Central memory CD4-positive, alpha-beta T cell (primary cell): ENCODE data around the gene PLD1.
"Not testable (repeated sequence)": the region's sequence is repeated elsewhere in the genome, so short reads cannot be mapped to it uniquely, and the experiment has no call there.

Experiments used
- DNase-seq: peaks from one replicate; pipeline ENCODE4 v3.0.0; 2022

The PLD1 gene

GRCh38 chr3:171768281-171768900, 41.9 kb downstream of the PLD1 start:
- no peak for DNase-seq

GRCh38 chr3:171765511-171765887, 44.8 kb downstream of the PLD1 start:
- no peak for DNase-seq

- DNase-seq, result no peak
These were observed 46.9 kb downstream of the PLD1 start for GRCh38 chr3:171763392-171763791.

DNA sequence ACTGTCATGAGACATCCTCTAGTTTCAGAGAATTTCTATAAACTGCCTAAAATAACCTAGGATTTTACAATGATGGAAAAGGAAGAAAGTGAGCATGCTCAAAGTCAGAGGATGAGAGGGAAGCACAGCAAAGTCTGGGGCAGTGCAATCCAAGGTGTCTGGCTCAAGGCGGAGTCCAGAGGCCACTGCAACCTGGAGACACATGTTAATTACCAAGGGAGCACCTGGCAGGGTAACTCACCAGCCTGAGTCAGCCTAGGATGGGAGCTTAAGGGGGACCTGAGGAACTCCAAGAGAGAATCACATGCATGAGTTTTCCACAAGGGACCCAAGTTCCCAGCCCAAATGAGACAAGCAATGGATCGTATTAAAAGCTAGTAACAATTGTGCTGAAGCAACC, 49.8 kb downstream of the PLD1 start:
- no peak for DNase-seq

DNA sequence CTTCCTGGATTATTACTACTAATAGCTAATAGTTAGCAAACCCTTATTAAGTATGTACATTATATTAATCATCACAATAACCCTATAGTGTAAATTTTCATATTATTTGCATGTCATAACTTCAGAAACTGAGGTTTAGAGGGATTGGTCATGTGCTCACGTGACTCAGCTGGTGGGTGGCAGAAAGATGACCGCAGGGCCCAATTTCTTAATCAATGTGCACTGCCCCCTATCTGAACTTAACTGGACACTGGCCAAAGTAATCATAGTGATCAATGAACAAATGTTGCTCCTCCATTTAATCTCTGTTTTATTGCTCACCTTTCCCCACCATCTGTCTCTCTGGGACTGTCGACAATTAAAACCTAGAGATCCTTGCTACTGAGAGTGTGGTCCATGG, 52.2 kb downstream of the PLD1 start:
- DNase-seq, result no peak

DNA sequence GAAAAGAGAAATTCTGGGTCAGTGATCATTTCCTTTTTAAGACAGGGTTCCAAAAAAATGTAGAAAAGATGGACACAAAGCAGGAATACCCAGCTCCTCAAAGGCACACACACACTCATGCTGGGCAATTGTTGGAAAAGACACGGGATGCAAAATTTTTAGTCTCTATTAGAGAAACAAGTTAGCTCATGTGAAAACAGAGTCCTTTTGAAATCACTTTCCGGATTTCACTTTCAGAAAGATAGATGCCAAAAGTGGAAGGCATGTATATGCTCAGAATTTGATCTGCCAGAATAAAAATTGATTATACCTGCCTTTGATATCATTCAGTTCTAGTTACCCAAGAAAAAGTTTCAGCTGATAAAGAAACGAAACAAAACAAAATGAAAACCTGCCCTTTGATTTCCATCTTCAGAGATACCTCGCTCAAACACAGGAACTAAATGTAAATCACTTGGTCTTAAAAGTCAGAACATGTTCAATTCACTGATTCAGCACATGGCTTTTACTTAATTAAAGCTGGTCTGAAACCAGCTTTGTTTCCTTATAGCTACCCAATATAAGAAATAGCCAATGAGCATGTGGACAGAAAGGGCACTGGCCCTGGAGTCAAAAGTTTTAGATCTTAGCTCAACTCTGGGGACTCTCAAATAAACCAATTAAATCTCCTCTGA, 52.8 kb downstream of the PLD1 start:
- no peak for DNase-seq

DNA sequence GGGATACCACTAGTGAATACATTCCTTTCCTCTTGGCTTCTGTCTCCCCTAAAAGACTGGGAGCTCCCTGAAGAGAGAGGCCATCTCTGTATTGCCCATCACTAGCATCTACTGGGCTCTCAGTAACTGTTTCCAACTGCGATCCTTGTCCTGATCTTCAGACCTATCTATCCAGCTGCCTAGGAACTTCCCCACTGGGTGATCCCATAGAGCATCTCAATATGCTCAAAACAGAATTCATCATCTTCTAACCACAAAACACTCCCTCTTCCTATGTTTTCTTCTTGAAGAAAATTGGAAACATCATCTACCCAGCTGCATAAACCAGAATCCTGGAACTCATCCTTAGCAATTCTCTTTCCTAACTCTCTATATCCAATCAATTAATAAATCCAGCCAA, 54.6 kb downstream of the PLD1 start:
- no peak for DNase-seq

DNA sequence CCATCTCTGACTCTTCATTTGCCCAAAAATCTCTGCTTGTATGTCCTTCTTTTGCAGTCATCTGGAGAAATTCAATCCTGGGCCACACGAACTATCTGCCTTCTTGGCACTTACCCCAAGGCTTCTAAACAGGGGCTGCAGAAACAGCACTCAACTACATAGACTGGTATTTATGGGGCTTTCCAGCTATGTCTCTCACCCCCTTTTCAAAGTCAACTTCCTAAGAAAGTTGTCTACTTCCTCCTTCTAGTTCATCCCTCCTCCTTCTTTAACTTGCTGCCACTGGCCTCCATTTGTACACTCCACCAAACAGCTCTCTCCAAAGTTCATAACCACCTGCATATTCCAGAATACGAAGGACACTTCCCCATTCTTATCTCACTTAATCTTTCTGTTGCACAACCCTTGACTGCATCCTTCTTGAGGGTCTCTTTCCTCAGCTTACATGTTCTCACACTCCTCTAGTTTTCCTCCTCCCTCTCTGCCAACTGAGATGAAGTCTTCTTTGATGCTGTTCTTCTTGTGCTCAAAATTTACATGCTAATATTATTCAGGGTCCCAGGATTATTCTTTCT, 55.2 kb downstream of the PLD1 start:
- DNase-seq, result no peak

DNA sequence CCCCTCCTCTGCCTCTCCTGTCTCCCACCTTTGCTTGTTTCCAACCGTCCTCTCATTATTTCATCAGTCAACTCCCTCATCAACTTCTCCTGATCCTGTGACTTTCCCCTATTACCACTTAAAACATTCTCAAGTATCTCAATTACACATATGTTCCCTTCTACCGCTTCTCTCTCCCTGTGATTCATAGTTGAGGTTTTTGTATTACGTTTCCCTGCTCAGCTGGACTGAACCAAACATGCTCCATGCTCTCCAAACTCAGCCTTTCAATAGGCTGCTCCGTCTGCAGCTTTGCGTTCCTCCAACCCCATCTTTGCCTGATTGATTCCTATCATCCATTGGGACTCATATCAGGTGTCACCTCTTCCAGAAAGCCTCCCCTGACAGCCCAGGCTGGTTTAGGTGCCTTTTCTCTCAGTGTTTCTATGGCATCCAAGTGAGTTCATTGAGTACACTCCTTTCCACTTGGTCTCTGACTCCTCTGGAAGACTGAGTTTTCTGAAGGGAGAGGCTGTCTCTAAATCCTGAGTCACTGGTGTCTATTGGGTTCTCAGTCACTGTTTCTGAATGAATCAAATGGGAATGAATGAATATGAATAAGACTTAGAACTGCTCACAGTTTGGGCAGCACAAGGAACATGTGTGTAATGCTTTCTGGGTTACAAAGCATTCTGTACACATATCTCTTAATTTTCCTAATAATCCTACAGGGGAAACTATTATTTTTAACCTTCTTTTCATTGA, 56.4 kb downstream of the PLD1 start:
- DNase-seq, result no peak

GRCh38 chr3:171753025-171753472, 57.2 kb downstream of the PLD1 start:
- DNase-seq, result no peak

- no peak for DNase-seq
These were observed 58.0 kb downstream of the PLD1 start for GRCh38 chr3:171752329-171752728.

DNA sequence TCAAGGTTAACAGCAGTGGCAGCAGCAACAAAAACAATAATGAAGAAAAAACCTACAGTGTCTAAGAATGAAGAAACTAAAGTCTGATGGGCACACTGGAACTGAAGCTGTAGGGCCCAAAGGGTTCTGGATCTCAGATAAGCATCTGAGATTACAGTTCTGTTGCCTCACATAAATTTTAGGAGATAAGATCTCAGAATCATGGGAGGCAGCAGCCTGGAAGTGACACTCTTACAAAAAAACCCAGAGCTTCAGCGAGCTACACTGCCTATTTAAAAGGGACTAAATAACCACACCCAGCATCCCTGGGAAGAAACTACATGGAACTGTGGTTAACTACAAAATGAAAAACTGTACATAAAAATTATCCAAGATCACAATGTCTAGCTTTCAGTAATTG, 61.2 kb downstream of the PLD1 start:
- no peak for DNase-seq

- no peak for DNase-seq
These were observed 62.0 kb downstream of the PLD1 start for GRCh38 chr3:171748064-171748924.

- DNase-seq, result no peak
These were observed 62.9 kb downstream of the PLD1 start for GRCh38 chr3:171747223-171747920.

- DNase-seq, result not testable (repeated sequence)
These were observed 63.7 kb downstream of the PLD1 start for GRCh38 chr3:171746320-171747222.

- no peak for DNase-seq
These were observed 64.5 kb downstream of the PLD1 start for GRCh38 chr3:171745577-171746319.

GRCh38 chr3:171744158-171744741, 66.0 kb downstream of the PLD1 start:
- no peak for DNase-seq

DNA sequence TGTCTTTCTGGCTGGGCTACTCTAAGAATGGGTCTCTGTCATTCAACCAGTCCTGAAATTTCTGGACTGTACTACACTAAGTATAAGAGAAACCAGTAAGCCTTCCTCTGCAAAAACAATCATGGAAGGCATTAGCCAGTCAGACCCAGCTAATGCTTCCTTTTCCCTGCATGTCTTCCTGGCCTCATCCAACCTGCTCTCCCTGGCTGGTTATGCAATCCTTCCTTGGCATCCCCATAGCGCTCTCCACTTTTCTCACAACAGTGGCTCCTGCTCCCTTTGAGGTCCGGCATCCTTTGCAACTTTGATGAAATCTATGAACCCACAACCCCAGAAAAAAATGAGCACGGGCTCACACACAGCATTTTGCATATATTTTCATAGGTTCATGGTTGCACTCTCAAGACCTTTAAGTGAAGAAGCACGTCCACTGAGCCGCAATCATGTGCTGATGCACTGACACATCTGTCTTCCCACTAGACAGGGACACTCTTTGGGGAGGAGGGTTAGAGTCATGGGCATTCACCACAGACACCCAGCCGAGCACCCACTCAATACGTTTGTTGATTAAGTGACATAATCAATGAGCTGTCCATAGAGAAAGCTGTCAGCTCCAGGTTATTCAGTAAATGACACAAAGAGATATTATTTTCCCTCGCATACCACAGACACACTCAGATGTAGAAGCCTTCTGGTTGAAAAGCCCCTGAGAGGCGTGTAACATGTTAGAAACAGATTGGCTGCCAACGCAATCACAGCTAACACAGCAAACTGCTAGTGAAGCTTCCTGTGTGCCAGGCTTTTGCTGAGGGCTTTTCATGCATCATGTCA, 66.7 kb downstream of the PLD1 start:
- no peak for DNase-seq

DNA sequence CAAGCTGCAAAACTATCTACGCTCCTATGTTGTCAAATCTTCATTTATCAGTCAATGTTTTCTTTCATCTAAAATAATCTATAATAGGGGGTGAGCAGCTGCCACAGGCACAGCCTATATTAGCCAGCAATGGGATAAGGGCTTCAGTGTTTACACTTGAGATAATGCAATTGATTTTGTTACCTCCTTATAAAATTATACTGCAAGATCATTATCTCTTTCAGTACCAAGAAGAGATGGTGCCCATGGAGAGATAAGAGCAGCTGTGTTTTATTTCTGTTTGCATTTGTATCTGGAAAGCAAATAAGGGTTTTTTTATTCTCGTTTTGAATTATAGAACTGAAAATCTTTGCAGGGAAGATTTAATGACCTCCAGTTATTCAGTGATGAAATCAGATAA, 68.9 kb downstream of the PLD1 start:
- DNase-seq, result no peak
